GM18511 (cell line): ENCODE data around the gene TSGA10IP.
"Not testable (repeated sequence)": the region's sequence is repeated elsewhere in the genome, so short reads cannot be mapped to it uniquely, and the experiment has no call there.

Experiments
- ATAC-seq: cut with Tn5 transposase; IDR thresholded peaks from one replicate; pipeline ENCODE4 v1.9.1; 2021; ENCODE audit warnings: mild to moderate bottlenecking, moderate library complexity; ENCODE audit not compliant: unreplicated experiment

The TSGA10IP gene

DNA sequence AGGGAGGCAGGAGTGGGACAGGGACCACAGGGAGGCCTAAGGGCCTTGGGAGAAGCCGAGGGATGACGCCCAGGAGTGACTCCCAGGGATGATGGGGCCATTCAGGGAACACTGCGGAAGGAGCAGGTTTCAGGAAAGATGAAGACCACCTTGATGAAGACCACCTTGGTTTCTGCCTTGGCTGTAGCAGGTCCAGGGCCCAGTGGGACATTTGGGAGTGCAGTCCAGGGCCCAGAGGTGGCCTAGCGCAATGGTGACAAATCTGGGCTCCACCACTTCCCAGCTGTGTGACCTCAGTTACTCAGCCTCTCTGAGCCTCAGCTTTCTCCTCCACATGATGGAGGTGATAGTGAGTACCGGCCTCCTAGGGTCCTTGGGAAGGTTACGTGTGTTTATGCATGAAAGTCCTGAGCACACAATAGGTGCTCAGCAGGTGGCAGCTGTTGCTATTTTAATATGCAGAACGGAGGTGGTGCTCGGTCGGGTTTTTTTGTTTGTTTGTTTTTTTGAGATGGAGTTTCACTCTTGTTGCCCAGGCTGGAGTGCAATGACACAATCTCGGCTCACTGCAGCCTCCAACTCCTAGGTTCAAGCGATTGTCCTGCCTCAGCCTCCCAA, 770 bp downstream of the TSGA10IP start:
- no peak for ATAC-seq

DNA sequence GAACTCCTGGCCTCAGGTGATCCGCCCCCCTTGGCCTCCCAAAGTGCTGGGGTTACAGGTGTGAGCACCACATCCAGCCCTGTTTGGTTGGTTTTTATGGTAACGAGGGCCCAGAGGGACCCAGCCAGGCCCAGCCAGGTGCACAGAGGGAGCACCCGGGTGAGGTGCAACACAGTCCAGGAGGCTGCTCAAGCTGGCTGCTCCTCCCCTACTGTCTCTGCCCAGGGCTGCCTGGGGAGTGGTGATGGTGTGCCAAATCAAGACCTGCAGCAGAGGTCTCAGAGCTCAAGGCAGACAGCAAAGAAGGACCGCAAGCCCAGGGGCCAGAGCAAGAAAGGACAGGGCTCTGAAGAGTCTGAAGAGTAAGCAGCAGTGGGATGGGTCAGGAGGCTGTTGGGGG, 1.4 kb downstream of the TSGA10IP start:
- no peak for ATAC-seq

DNA sequence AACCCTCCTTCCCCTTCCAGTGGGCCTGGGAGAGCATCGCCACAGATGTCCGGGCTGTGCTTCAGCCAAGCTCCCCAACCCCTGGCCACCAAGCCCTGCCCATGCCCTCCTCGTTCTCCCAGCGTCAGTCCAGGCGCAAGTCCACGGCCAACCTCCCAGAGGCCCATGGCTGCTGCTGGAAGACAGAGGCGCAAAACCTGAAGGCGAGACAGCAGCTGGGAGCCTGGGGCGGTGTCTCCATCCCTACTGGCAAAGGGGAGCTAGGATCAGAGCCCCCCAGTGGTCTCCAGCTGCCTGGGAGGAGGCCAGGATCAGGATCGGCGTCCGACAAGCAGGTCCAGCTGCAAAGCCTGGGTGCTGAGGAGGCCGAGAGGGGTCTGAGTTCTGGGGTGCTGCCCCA, 1.9 kb downstream of the TSGA10IP start:
- no peak for ATAC-seq

DNA sequence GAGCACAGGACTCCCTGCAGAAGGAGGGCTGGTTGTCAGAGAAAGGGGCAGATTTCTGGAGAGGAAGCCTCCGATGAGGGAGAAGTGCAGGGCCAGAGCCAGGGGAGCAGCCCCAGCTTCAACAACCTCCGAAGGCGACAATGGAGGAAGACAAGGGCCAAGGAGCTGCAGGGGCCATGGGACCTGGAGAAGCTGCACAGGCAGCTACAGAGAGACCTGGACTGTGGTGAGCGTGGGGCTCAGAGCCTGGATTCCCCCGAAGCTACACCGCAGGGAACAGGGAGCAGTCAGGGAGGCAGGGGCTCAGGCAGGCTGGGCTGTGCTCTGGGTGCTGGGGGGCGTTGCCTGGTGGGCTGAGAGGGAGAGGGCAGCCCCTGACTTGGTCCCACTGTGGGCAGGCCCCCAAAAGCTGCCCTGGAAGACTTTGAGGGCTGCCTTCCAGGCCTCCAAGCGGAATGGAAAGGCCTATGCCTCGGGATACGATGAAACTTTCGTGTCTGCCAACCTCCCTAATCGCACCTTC, 2.4 kb downstream of the TSGA10IP start:
- ATAC-seq = no peak

DNA sequence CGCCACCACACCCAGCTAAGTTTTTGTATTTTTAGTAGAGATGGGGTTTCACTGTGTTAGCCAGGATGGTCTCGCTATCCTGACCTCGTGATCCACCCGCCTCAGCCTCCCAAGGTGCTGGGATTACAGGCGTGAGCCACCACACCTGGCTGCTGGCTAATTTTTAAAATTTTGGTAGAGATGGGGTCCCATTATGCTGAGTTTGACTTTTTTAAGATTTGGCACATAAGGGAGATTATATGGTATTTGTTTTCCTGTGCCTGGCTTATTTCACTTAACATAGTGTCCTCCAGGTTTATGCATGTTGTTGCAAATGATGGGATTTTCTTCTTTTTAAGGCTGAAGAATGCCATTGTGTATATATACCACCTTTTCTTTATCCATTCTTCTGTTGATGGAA, 5.4 kb downstream of the TSGA10IP start:
- not testable (repeated sequence) for ATAC-seq

DNA sequence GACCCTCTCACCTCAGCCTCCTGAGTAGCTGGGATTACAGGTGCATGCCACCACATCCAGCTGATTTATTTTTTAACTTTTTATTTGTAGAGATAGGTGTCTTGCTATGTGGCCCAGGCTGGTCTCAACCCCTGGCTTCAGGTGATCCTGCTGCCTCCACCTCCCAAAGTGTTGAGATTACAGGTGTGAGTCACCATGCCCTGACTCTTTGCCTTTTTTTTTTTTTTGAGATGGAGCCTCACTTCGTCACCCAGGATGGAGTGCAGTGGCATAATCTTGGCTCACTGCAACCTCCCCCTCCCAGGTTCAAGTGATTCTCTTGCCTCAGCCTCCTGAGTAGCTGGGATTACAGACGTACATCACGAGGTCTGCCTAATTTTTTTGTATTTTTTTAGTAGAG, 6.4 kb downstream of the TSGA10IP start:
- not testable (repeated sequence) for ATAC-seq

DNA sequence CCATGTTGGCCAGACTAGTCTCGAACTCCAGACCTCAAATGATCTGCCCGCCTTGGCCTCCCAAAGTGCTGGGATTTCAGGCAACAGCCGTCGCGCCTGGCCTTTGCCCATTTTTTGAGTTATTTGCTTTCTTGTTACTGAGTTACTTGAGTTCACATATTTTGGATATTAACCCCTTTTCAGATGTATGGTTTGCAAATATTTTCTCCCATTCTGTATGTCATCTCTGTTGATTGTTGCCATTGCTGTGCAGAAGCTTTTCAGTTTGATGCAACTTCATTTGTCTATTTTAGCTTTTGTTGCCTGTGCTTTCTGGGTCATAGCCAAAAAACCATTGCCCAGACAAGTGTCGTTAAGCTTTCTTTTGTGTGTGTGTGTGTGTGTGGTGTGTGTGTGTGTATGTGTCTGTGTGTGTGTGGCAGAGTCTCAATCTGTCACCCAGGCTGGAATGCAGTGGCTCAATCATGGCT, 6.8 kb downstream of the TSGA10IP start:
- ATAC-seq = no peak

DNA sequence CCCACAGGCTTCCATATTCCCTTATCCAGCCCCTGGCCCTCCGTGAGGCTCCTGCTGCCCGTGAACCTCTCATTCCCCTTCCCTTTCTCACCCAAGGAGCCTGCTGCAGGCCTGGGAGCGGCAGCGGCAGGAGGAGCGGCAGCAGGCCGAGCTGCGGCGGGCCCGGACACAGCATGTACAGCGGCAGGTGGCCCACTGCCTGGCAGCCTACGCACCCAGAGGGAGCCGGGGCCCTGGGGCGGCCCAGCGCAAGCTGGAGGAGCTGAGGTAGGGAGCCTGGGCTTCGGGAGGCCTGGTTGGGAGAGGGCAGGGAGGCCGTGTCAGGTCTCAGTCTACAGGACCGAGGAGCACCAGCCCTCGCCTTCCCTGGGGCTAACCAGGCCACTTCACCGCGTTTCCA, 8.2 kb downstream of the TSGA10IP start:
- ATAC-seq = no peak

DNA sequence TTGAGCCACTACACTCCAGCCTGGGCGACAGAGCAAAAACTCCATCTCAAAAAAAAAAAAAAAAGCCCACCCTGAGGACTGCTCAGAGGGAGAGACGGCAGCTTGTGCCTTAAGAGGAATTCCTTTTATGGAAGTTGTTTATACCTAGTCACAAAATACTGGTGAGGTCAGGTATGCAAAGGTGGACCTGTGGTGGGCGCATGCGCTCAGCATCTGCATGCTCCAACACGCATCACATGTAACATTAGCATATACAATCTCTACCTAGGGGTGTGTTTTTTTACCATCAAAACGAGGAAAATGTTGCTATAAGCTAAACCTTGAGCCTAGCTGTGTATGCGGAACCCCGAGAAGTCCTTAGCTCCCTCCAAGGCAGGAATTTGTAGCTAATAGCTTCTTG, 9.5 kb downstream of the TSGA10IP start:
- no peak for ATAC-seq

DNA sequence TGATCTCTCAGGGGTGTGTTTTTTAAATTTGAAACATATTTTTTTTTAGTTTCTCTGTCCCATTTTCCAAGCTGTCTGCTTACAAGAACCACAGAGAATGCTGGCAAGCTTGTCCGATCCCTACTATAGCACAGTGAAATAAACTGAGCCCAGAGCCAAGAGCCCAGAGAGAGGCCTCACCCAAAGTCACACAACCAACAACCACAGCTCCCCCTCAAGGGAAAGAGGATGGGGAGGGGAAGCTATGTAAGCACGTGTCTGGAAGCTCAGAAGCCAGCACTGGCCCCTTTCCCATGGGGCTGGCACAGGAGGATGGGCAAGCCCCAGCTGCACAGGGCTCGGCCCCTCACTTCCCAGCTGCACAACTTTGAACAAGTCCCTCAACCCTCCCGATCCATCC, 13.0 kb downstream of the TSGA10IP start:
- no peak for ATAC-seq

DNA sequence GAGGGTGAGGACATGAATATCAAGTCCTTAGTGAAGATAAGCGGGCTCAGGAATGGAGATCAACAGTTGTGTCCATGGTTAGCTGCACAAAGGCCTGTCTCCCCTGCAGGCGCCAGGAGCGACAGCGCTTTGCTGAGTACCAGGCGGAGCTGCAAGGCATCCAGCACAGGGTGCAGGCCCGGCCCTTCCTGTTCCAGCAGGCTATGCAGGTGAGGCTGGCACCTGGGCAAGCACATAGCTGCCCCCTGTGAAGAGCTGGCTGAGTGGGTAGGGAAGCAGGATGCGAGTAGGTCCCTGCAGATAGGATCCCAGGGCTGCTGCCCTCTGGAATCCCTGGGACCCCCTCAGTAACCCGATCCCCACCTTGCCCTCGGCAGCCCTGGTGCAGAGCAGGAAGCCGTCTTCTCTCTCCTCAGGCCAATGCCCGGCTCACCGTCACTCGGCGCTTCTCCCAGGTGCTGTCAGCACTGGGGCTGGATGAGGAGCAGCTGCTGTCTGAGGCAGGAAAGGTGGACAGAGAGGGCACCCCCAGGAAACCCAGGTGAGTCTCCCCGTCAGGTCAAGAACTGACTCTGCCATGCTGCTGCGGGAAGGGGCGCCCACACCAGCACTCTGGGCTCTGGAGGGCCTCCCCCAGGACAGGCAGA, 13.6 kb downstream of the TSGA10IP start:
- ATAC-seq = no peak

DNA sequence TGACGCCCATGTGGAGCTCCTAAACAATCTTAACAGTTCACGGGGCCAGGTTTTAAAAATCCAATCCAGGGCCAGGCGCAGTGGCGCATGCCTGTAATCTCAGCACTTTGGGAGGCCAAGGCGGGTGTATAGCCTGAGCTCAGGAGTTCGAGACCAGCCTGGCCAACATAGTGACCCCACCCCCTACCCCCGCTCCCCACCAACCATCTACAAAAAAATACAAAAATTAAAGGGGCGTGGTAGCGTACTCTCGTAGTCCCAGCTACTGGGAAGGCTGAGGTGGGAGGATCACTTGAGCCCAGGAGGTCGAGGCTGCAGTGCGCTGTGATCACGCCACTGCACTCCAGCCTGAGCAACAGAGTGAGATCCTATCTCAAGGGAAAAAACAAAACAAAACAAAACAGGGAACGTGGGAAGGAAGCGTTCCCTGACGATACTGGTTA, 15.6 kb downstream of the TSGA10IP start:
- ATAC-seq = no peak

DNA sequence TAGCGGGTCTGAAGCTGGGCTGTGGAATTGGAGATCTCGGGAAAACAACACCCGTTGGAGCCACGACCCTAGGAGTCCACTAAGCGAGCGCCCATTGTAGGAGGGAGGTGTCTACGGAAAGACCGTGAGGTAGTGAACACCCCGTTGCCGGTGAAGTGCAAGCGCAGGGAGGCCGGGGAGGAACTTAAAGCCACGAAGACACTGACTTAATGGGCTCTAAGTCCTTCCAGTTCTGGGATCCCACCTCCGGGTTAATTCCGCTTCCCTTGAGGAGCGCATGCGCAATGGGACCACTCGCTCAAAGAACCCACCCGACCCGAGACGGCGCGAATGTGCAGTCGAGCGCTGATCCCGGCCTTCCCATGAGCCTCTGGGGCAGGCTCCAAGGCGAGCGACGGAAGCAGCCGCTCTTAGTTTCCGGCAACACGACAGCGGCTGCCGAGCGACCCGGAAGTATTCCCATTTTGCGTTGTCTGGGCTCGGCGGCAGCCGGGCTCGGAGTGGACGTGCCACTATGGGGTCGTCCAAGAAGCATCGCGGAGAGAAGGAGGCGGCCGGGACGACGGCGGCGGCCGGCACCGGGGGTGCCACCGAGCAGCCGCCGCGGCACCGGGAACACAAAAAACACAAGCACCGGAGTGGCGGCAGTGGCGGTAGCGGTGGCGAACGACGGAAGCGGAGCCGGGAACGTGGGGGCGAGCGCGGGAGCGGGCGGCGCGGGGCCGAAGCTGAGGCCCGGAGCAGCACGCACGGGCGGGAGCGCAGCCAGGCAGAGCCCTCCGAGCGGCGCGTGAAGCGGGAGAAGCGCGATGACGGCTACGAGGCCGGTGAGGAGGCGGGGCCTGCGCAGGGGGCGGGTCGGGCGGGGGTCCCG, 16.2 kb downstream of the TSGA10IP start, which contains the start of gene SART1:
Gene SART1, plus strand, starts transcription at position 468 of the 874 bp plus-strand sequence. Its CDS starts 47 bp downstream, at position 515.
- ATAC-seq = peak; percentile 88

DNA sequence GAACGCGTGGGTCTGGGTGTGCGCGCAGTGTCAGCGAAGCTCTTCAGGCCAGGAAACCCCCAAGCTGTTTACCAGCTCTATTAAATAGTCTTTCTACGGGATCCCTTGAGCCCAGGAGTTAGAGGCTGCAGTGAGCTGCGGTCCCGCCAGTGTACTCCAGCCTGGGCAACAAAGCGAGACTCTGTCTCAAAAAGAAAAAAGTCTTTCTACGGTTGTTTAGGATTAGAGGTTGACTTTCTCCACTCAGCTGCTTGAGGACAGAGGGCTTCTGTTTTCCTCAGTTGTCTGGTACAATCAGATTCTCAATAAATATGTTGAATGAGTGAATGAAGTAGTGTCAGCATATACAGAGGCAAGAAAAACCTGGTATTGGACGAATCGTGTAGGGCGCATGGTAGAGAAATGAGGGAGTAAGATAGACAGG, 16.9 kb downstream of the TSGA10IP start:
- ATAC-seq = no peak

DNA sequence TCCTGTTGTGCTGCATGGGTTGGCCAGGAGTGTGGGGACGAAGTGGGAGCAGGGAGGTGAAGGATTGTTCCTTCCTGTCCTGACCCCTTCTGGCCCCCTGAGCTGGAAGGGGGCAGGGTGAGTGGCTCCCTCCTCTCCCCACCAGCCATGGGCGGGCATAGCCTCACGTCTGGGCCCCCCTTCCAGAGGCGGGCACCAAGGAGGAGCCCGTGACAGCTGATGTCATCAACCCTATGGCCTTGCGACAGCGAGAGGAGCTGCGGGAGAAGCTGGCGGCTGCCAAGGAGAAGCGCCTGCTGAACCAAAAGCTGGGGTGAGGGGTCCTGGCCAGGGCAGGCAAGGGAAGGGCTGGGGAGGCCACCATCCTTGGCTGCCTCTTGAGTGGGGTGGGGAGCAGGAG, 19.6 kb downstream of the TSGA10IP start:
- no peak for ATAC-seq

DNA sequence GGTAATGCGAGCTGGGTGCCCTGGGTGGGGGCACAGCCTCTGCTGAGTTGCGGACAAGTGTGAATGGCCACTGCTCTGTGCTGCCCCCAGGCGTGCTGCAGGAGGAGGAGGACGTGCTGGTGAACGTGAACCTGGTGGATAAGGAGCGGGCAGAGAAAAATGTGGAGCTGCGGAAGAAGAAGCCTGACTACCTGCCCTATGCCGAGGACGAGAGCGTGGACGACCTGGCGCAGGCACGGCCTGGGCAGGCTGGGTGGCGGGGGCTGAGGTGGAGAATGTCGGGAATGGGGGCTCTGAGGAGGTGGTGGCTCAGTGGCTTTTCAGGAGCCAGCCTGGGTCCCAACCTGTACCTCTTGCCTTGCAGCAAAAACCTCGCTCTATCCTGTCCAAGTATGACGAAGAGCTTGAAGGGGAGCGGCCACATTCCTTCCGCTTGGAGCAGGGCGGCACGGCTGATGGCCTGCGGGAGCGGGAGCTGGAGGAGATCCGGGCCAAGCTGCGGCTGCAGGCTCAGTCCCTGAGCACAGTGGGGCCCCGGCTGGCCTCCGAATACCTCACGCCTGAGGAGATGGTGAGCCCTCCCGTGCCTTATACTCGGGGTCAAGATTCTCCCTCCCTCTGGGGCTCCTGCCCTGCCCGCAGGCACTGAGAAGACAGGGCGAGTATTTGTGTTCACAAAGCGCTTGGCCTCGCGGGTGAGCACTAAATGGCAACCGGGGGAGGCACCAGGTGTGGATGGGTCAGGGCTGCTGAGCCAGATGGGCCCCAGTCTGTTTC, 20.9 kb downstream of the TSGA10IP start:
- no peak for ATAC-seq

DNA sequence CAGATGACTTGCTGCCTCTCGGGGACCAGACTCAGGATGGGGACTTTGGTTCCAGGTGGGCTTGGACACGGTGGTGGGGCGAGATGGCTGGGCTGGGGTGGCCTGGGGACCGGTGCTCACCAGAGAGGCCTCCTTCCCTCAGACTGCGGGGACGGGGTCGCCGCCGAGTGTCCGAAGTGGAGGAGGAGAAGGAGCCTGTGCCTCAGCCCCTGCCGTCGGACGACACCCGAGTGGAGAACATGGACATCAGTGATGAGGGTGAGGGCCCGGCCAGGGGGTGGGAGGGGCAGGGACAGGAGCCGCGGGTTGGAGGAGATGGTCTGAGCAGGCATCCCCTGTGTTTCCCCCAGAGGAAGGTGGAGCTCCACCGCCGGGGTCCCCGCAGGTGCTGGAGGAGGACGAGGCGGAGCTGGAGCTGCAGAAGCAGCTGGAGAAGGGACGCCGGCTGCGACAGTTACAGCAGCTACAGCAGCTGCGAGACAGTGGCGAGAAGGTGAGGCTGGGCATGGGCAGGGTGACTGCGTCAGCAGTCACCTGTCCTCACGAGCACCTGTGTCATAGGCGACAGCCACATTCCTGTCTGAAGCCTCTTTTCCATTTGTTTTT, 22.2 kb downstream of the TSGA10IP start:
- no peak for ATAC-seq

DNA sequence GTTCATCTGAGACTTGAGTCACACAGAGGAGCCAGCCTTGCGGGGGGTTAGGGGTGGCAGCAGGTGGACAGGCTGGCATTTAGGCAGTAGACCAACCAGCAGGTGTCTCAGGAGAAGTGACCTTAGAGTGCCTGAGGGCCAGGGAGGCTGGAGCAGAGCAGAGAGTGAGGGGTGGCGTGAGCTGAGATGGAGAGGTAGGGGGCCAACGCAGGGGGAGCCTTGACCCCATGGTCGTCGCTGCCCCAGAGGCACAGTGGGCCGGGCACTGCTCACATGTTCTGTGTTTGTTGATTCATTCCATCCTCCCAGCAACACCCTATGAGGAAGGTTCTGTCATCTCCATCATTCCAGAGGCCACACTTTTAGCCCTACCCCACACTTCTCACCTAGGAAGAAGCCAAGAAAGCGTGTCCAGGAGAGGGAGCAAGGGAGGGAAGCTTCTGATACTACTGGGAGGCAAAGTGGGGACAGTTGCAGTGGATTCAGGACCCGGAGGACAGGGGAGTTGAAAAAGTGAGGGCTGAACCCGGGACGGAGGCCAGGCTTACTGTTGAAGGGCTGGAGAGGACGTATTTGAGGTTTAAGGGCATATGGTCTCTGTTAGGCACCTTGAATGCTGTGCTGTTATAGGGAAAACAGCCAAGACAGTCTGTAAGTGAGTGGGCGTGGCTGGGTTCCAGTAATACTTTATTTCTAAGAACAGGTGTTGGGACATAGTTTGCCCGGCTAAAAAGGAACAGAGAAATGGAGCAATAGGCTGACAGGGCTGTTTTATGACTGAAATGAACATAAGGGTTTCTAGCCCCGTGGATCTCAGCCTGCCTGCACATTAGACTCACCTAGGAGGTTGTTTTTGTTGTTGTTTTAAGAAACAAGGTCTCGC, 23.6 kb downstream of the TSGA10IP start:
- no peak for ATAC-seq

DNA sequence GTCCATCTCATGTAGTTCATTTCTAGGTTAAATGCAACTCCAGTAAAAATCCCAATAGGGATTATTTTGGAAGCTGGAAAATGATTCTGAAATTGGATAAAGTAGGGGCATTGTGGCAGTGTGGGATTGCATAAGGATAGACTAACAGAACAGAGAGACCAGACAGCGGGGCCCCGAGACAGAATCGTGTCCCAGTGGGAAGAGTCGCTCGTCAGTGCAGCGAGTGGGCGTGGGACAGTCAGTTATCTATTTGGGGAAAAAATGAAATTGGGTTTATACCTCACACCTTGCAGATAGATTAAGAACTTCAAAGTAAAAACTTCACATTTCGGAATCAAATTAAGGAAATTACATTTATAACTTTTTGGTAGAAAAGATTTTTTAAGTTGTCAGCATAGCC, 26.8 kb downstream of the TSGA10IP start:
- ATAC-seq = no peak
